Skin of body (tissue), 3 donors: ENCODE results near the gene KIF9. TPM values are rescaled to one million over a fixed set of nuclear protein-coding genes. Genes with fewer than 3 reads are reported as not detected.
"Not testable (repeated sequence)": the region's sequence is repeated elsewhere in the genome, so short reads cannot be mapped to it uniquely, and the experiment has no call there.

Experiments used
- DNase-seq: peaks from one replicate; lab custom pipeline; 2025; lab: John Stamatoyannopoulos, UW
- small RNA-seq: library from RNA; depleted of rRNA; stranded (forward); fragments of <200 nt; gene quantifications from one replicate; pipeline ENCODE3, GENCODE V24; 2014; ENCODE audit warnings: low replicate concordance
- total RNA-seq: library from RNA; depleted of rRNA; stranded (reverse); fragments of >200 nt; gene quantifications from one replicate; pipeline ENCODE4 v1.2.3, GENCODE V29; 2014

KIF9 gene
- total RNA-seq, 1 donor from 2014 or later = 2.1 TPM

DNA sequence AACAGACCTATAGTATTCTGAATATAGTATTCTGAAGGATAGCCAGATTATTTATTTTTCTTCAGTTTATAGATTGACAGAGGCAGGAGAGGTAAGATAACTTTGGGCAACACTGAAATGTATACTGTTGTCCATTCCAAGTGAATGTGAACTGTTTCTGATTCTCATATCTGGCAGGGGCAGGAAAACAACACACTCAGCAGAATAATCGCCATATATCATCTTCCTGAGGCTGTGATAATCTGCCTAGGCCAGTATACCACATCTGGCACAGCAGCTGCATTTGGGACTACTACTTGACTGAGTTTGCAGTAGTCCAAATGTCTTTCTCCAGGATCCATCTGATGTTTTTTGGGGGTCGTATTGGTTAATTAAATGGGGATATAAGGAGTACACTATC lies 96.3 kb downstream of the KIF9 start:
- DNase-seq = no peak

DNA sequence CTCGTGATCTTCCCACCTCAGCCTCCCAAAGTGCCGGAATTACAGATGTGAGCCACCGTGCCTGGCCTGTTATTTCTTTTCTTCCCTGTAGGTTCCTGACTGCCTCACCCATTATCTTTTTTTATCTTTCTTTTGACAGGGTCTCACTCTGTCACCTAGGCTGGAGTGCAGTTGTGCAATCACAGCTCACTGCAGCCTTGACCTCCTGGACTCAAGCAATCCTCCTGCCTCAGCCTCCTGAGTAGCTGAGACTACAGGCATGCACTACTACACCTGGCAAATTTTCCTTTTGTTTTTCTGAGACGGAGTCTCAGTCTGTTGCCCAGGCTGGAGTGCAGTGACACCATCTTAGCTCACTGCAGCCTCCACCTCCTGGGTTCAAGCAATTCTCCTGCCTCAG lies 100.9 kb downstream of the KIF9 start:
- not testable (repeated sequence) for DNase-seq

- not testable (repeated sequence) for DNase-seq
These were observed 102.6 kb downstream of the KIF9 start for GRCh38 chr3:47180011-47180410.

Small RNA genes lying within 50 kb of the gene (small RNA-seq; reads per million reads assigned to genes)
- gene SNORD13P3 = 0.17 reads per million

Other genes with a start within 250 kb of the KIF9 start
- 72.1 TPM for gene SETD2, start 118.7 kb downstream of the KIF9 start, total RNA-seq
- gene KLHL18, start 145 bp upstream of the KIF9 start, total RNA-seq = 14.0 TPM
- gene PTPN23, start 98.2 kb upstream of the KIF9 start, total RNA-seq = 17.4 TPM
- 44.6 TPM for gene SCAP, start 193.1 kb upstream of the KIF9 start, total RNA-seq
- gene ELP6, start 230.9 kb upstream of the KIF9 start, total RNA-seq = 17.6 TPM